ENCODE results near the gene ZNF385D. TPM values are rescaled to one million over a fixed set of nuclear protein-coding genes. Genes with fewer than 3 reads are reported as not detected.

ZNF385D gene
- total RNA-seq, 1 experiment from 2014 or later, result 9.6 TPM

- TF ChIP-seq CREM (CRISPR knock-in tag; IDR thresholded peaks at IDR 0.05), result no peak
- TF ChIP-seq, protein P1, sequence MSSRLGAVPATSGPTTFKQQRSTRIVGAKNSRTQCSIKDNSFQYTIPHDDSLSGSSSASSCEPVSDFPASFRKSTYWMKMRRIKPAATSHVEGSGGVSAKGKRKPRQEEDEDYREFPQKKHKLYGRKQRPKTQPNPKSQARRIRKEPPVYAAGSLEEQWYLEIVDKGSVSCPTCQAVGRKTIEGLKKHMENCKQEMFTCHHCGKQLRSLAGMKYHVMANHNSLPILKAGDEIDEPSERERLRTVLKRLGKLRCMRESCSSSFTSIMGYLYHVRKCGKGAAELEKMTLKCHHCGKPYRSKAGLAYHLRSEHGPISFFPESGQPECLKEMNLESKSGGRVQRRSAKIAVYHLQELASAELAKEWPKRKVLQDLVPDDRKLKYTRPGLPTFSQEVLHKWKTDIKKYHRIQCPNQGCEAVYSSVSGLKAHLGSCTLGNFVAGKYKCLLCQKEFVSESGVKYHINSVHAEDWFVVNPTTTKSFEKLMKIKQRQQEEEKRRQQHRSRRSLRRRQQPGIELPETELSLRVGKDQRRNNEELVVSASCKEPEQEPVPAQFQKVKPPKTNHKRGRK (CRISPR knock-in tag; IDR thresholded peaks at IDR 0.05; ENCODE audit: borderline replicate concordance), result no peak
- TF ChIP-seq, protein P2, sequence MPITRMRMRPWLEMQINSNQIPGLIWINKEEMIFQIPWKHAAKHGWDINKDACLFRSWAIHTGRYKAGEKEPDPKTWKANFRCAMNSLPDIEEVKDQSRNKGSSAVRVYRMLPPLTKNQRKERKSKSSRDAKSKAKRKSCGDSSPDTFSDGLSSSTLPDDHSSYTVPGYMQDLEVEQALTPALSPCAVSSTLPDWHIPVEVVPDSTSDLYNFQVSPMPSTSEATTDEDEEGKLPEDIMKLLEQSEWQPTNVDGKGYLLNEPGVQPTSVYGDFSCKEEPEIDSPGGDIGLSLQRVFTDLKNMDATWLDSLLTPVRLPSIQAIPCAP (CRISPR knock-in tag; IDR thresholded peaks at IDR 0.05), result no peak
- TF ChIP-seq ZNF416 (CRISPR knock-in tag; IDR thresholded peaks at IDR 0.05), result no peak
- no peak for TF ChIP-seq ZMAT4 (CRISPR knock-in tag; IDR thresholded peaks at IDR 0.05)
- no peak for TF ChIP-seq HMGXB4 (CRISPR knock-in tag; IDR thresholded peaks at IDR 0.05)
These were observed 96.3 kb downstream of the ZNF385D start (continued) for GRCh38 chr3:21654662-21655061.

DNA sequence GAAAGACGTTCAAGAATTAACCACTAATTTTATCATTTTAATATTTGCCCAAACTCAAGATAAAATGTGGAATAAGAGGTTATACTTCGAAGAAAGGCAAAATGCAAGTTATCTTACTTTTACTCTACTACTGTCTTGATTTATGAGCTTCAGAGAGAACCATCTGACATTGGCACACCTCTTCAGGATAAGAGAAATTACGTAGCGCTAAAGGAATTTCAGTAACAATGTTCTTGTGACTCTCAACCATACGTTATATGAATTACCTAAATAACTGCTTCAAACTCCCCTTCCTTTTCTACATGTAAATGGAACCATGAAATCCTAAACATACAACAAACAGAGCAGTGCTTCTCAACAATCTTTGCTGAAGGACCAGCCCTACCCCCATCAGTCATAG lies 96.8 kb downstream of the ZNF385D start:
- no peaks in the 10 kb centered on the region; the same call in 1 of the 2 replicates for H3K9me3 Mint-ChIP-seq
- H3K4me3 Mint-ChIP-seq, result no peak overlapping the region
- DNase-seq (ENCODE audit: low spot score) (no peak), ATAC-seq (no peak)
- ChIA-PET POLR2A (interaction anchor here (0.6 kb wide), 1 partner anchor 740 kb away, joined by 4 read pairs; no protein-coding TSS in a partner anchor), CTCF (no interaction called here)
- H3K27ac Mint-ChIP-seq, result no peak overlapping the region
- H3K36me3 Mint-ChIP-seq, result no peaks in the 10 kb centered on the region
- no peak for TF ChIP-seq SOX15 (CRISPR knock-in tag; IDR thresholded peaks at IDR 0.05)
- no peak for TF ChIP-seq PREB (CRISPR knock-in tag; IDR thresholded peaks at IDR 0.05; ENCODE audit: borderline replicate concordance)
- TF ChIP-seq ATF2 (CRISPR knock-in tag; IDR thresholded peaks at IDR 0.05; ENCODE audit: borderline replicate concordance, low read depth), result no peak
- TF ChIP-seq, protein P3, sequence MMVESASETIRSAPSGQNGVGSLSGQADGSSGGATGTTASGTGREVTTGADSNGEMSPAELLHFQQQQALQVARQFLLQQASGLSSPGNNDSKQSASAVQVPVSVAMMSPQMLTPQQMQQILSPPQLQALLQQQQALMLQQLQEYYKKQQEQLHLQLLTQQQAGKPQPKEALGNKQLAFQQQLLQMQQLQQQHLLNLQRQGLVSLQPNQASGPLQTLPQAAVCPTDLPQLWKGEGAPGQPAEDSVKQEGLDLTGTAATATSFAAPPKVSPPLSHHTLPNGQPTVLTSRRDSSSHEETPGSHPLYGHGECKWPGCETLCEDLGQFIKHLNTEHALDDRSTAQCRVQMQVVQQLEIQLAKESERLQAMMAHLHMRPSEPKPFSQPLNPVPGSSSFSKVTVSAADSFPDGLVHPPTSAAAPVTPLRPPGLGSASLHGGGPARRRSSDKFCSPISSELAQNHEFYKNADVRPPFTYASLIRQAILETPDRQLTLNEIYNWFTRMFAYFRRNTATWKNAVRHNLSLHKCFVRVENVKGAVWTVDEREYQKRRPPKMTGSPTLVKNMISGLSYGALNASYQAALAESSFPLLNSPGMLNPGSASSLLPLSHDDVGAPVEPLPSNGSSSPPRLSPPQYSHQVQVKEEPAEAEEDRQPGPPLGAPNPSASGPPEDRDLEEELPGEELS (CRISPR knock-in tag; IDR thresholded peaks at IDR 0.05), result no peak
- TF ChIP-seq PRDM15 (CRISPR knock-in tag; IDR thresholded peaks at IDR 0.05), result no peak
- no peak for TF ChIP-seq FOXK1 (CRISPR knock-in tag; IDR thresholded peaks at IDR 0.05)
- TF ChIP-seq, protein P4, sequence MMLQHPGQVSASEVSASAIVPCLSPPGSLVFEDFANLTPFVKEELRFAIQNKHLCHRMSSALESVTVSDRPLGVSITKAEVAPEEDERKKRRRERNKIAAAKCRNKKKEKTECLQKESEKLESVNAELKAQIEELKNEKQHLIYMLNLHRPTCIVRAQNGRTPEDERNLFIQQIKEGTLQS (CRISPR knock-in tag; conservative IDR thresholded peaks at IDR 0.05), result no peak
- TF ChIP-seq NFATC4 (CRISPR knock-in tag; IDR thresholded peaks at IDR 0.05), result no peak
- no peak for TF ChIP-seq ZBTB21 (CRISPR knock-in tag; IDR thresholded peaks at IDR 0.05; ENCODE audit: borderline replicate concordance)
- TF ChIP-seq RELA (CRISPR knock-in tag; IDR thresholded peaks at IDR 0.05; ENCODE audit: borderline replicate concordance), result no peak
- TF ChIP-seq HMGA2 (CRISPR knock-in tag; IDR thresholded peaks at IDR 0.05), result no peak
- TF ChIP-seq NFE2L1 (CRISPR knock-in tag; IDR thresholded peaks at IDR 0.05), result no peak
- TF ChIP-seq RORB (CRISPR knock-in tag; IDR thresholded peaks at IDR 0.05), result no peak
- TF ChIP-seq E2F5 (CRISPR knock-in tag; IDR thresholded peaks at IDR 0.05), result no peak
- no peak for TF ChIP-seq ZNF317 (CRISPR knock-in tag; IDR thresholded peaks at IDR 0.05; ENCODE audit: borderline replicate concordance, low read depth)
- TF ChIP-seq KAT7 (CRISPR knock-in tag; IDR thresholded peaks at IDR 0.05; ENCODE audit: borderline replicate concordance), result no peak
- H3K4me1 Mint-ChIP-seq, result peaks cover 9% of the 10 kb centered on the region
- no peaks in the 10 kb centered on the region for H3K27me3 Mint-ChIP-seq (ENCODE audit: low read depth)
